ENCODE results near the gene CPED1. TPM values are rescaled to one million over a fixed set of nuclear protein-coding genes. Genes with fewer than 3 reads are reported as not detected.
A peak's percentile ranks its signal among the peaks of the same experiment; 100 is the strongest.

CPED1 gene
- total RNA-seq, result 48.7 TPM
- long read RNA-seq, full-length matches to known transcripts, result 11 of 54 reads
- long read RNA-seq, partial matches to known transcripts, result 20 of 54 reads
- long read RNA-seq, other reads (novel, unspliced or antisense), result 23 of 54 reads

GRCh38 chr7:120988591-120989256 lies at the start of gene CPED1:
TSS of gene CPED1 (plus strand) at chr7:120988711. CDS start at chr7:120989622, 911 bp downstream.
- DNase-seq (ENCODE audit: low spot score), result peak; percentile 89
- intact Hi-C loops (cut with DNase I), result loop anchor here (1.0 kb wide), 1 partner anchor 93 kb away; no protein-coding TSS in a partner anchor

- intact Hi-C loops (cut with DNase I), result no loop called here
- DNase-seq (ENCODE audit: low spot score), result no peak
Observed at GRCh38 chr7:120939345-120939744, 49.2 kb upstream of the CPED1 start.

GRCh38 chr7:120941064-120941463 lies 47.4 kb upstream of the CPED1 start:
- intact Hi-C loops (cut with DNase I), result loop anchor here (5.0 kb wide), 1 partner anchor 149 kb away; no protein-coding TSS in a partner anchor
- DNase-seq (ENCODE audit: low spot score), result no peak

- intact Hi-C loops (cut with DNase I), result loop anchor here (5.0 kb wide), 1 partner anchor 150 kb away; no protein-coding TSS in a partner anchor
- DNase-seq (ENCODE audit: low spot score), result no peak
Observed at GRCh38 chr7:120941856-120942255, 46.7 kb upstream of the CPED1 start.

DNA sequence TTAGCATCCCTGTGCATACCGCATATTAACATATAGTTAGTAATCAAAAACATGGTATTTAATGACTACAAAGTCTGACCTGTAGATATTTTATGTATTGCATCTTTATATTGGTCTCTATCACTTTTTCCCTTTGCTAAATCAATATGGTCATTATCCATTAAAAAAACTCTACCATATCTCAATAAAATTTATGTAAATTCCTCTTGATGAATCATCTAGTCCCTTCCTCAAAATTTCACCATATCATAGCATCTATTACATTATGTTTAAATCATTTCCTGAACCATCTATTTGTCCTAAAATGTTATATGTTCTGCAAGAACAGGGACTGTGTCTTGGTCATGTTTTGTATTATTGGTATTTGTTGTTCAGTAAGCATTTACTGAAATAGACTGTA lies 45.6 kb upstream of the CPED1 start:
- no peak for DNase-seq (ENCODE audit: low spot score)
- intact Hi-C loops (cut with DNase I), result loop anchor here (5.0 kb wide), 1 partner anchor 151 kb away; no protein-coding TSS in a partner anchor

GRCh38 chr7:120944826-120945562 lies 43.5 kb upstream of the CPED1 start:
- DNase-seq (ENCODE audit: low spot score), result no peak
- intact Hi-C loops (cut with DNase I), result loop anchor here (5.0 kb wide), 2 partner anchors 143 to 153 kb away; no protein-coding TSS in a partner anchor

- intact Hi-C loops (cut with DNase I), result loop anchor here (5.0 kb wide), 1 partner anchor 146 kb away; no protein-coding TSS in a partner anchor
- DNase-seq (ENCODE audit: low spot score), result no peak
Observed at GRCh38 chr7:120947980-120948379, 40.5 kb upstream of the CPED1 start.

DNA sequence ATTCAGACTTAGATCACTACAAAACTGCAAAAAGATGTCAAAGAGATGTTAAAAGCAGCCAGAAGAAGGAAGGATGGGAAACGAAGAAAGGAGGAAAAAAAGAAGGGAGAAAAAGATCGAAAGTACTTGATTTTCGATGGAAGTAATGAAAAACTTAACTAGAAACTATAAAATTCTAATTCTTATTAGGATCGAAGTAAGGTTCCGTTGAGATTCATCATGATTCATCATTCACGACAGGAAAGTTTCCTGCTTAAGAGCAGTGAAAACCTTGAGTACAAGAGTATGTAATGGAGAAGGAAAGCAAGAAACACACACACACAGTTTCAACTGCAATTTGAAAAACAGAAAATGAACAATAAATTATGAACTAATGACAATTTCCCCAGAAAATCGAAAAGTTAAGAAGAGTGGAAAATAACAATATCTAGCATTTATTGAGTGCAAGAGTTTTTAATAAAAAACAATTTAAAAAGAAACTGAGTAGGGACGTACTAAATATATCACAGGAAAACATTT lies 39.1 kb upstream of the CPED1 start:
- intact Hi-C loops (cut with DNase I), result loop anchor here (5.0 kb wide), 1 partner anchor 147 kb away; no protein-coding TSS in a partner anchor
- no peak for DNase-seq (ENCODE audit: low spot score)

- no peak for DNase-seq (ENCODE audit: low spot score)
- intact Hi-C loops (cut with DNase I), result loop anchor here (2.0 to 5.0 kb wide), 2 partner anchors 93 to 148 kb away; no protein-coding TSS in a partner anchor
Observed at GRCh38 chr7:120949998-120950538, 38.4 kb upstream of the CPED1 start.

GRCh38 chr7:120950539-120951308 lies 37.8 kb upstream of the CPED1 start, which contains the start of gene ING3:
TSS of gene ING3 (plus strand) at chr7:120950777. CDS start at chr7:120950897, 120 bp downstream.
- intact Hi-C loops (cut with DNase I), result loop anchor here (2.0 kb wide), 1 partner anchor 94 kb away; no protein-coding TSS in a partner anchor
- DNase-seq (ENCODE audit: low spot score), result peak; percentile 98

DNA sequence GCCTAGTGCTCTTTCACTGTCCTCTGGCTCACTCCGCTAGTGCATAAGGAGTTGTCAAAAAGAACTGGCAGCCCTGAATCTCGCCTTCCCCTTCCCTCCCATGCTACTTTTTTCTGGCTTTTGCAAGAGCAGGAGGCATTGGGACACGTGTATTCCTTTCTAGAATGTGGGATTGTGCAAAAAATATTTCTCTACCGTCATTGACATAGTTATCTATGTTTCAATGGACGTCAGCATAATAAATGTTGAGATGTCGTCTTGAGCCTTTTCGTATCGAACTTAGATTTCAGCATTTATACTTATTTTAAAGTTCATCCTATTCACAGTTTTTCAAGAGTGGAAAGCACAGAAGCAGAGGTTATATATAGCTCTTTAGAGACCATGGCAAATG lies 37.2 kb upstream of the CPED1 start:
- intact Hi-C loops (cut with DNase I), result loop anchor here (2.0 kb wide), 1 partner anchor 95 kb away; no protein-coding TSS in a partner anchor

GRCh38 chr7:120951826-120952225 lies 36.7 kb upstream of the CPED1 start:
- DNase-seq (ENCODE audit: low spot score), result no peak
- intact Hi-C loops (cut with DNase I), result loop anchor here (2.0 kb wide), 1 partner anchor 95 kb away; no protein-coding TSS in a partner anchor

More for the DNA sequence above, 37.2 kb upstream of the CPED1 start:
- DNase-seq (ENCODE audit: low spot score), result no peak

DNA sequence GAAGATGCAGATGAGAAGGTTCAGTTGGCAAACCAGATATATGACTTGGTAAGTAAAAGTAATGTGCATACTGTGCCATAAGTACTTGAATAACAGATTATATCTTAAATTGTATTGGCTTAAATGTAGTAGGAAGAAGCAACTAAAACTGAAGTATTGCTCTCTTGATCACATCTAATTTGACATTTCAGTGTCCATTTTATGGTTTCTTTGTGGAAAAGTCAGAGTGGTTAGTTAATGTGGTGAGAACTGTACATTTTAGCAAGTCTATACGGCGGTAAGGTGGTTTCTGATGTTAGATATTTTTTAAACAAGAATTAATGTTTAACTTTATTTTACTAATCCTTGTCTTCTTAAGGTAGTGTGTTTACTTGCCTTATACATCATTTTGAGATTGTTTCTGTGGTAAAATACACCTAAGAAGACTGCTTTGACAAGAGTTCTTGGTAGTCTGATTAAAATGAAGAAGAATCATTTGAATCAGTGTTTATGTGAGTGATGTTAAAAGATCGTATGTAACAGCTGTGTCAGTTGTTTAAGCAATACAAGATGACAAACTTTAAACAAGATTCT lies 32.8 kb upstream of the CPED1 start:
- intact Hi-C loops (cut with DNase I), result no loop called here
- DNase-seq (ENCODE audit: low spot score), result no peak

- intact Hi-C loops (cut with DNase I), result no loop called here
Observed at GRCh38 chr7:120959929-120960484, 28.5 kb upstream of the CPED1 start.

DNA sequence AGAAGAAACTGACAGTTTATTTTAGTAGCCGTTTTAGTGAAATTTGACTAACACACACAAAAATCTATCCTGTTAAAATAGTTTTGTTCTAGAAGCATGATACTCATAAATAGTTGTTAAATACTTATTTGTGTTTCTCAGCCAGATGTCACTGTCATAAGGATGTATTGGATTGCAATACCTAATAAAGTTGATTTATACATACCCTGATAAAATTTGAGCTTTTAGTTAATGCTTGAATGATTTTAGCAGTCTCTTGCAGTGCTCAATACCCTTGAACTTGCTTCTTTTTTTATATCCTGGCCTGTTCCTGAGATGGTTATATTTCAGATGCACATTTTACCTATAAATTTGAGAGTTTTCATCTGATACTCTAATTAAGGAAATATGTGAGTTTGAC lies 27.8 kb upstream of the CPED1 start:
- no peak for DNase-seq (ENCODE audit: low spot score)
- intact Hi-C loops (cut with DNase I), result no loop called here

More at GRCh38 chr7:120959929-120960484, 28.5 kb upstream of the CPED1 start:
- DNase-seq (ENCODE audit: low spot score), result no peak

DNA sequence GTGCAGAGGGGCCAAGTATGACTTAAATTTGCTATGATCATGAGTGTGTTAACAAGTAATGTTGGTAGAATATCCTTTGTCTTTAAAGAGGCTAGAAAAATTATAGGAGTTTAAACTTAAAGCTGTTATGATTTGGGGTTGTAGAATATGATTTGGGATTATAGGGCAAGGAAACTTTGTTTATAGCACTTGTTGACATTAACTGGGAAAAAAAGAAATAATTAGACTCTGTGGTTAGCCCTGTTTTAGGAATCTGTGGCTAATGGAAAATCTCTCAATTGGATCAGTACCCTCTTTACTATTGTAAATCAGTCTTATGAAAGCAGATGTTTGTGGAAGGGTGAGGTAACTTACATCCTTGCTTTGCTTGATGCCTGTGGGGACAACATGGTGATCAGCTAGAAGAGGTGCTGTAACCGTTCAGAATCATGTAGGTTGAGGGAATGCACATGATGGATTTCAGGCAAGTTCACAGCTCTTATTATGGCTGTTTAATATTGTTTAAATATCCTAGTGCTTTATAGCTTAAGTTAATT lies 26.8 kb upstream of the CPED1 start:
- intact Hi-C loops (cut with DNase I), result no loop called here
- DNase-seq (ENCODE audit: low spot score), result no peak

DNA sequence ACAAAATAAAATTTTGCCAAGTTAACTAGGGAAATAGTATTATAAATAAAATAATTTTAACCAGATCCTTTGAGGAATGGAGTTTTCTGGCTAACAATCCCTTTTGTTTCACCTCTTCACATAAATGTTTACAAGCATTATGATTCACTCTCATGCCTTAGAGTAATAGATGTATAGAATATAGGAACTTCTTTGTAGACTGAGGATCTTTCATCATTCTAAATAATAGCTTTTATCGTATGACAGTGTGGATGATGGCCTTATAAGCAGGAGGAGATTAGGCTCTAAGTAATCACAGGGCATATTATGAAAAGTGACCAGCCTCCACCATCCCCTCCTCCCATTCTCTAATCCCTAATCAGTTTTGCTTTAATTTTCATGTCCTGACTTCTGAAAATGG lies 24.4 kb upstream of the CPED1 start:
- intact Hi-C loops (cut with DNase I), result no loop called here
- no peak for DNase-seq (ENCODE audit: low spot score)

DNA sequence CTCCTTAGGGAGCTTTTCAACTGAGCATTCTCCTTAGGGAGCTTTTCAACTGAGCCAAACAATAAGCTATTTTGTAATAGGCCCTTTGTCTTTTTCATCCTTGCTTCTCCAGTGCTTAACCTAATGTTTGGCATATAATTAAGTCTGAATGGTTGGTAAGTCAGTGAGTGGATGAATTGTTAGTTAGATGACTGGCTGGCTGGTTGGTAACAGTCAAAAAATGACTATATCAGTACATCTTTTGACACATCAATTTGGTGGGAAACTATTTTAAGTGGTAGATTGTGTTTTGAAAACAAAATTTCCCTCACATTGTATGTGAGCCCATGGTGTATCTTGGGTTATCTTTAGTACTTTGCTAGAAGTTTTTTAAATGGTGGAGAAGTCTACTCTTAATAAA lies 21.6 kb upstream of the CPED1 start:
- no peak for DNase-seq (ENCODE audit: low spot score)
- intact Hi-C loops (cut with DNase I), result no loop called here
